ENCODE results near the gene MRPL19. TPM values are rescaled to one million over a fixed set of nuclear protein-coding genes. Genes with fewer than 3 reads are reported as not detected.

The MRPL19 gene
- polyA plus RNA-seq, 3 donors, result 4.5 to 25.0 (median 25.0) TPM

GRCh38 chr2:75720525-75720924 lies 73.9 kb downstream of the MRPL19 start:
- H3K27me3 ChIP-seq (ENCODE audit: control insufficient read depth in 2 of 2, insufficient read depth in 2 of 2, low read length in 2 of 2), result no peaks in the 10 kb centered on the region
- H3K4me1 ChIP-seq (ENCODE audit: control insufficient read depth in 1 of 2, insufficient read depth in 2 of 2, low read length in 2 of 2), result no peaks in the 10 kb centered on the region
- Mint-ChIP-seq H3K9me3 (peaks cover 2 to 8% (median 4%) of the 10 kb centered on the region in 7 donors), H3K36me3 (no peaks in the 10 kb centered on the region), H3K27ac (no peak overlapping the region), H3K4me3 (no peak overlapping the region), H3K27me3 (ENCODE audit: low read depth in 3 of 3) (peaks cover 2 to 7% (median 6%) of the 10 kb centered on the region in 3 donors), H3K4me1 (no peaks in the 10 kb centered on the region)
- no peak overlapping the region for H3K27ac ChIP-seq (ENCODE audit: low read depth in 1 of 2, low read length in 2 of 2)
- H3K9ac ChIP-seq (ENCODE audit: insufficient read depth, low read length, poor library complexity, severe bottlenecking), result no peak overlapping the region
- no peaks in the 10 kb centered on the region for H3K79me2 ChIP-seq (ENCODE audit: insufficient read depth, low read length)
- WGBS (ENCODE audit: insufficient coverage), result no CpG with 5 or more reads among the region's 1 CpG
- H3K4me2 ChIP-seq (replicated peaks; ENCODE audit: extremely low read depth, low read length, poor library complexity, severe bottlenecking), result no peak overlapping the region
- H3K4me3 ChIP-seq (replicated peaks in 1 of 3; ENCODE audit: low read depth in 2 of 3, low read length in 3 of 3), result no peak overlapping the region
- H3K9me3 ChIP-seq (replicated peaks in 1 of 2; ENCODE audit: control insufficient read depth in 1 of 2, insufficient read depth in 1 of 2, low read length in 2 of 2), result no peaks in the 10 kb centered on the region
- H3K36me3 ChIP-seq (replicated peaks in 1 of 2; ENCODE audit: control insufficient read depth in 1 of 2, insufficient read depth in 2 of 2, low read length in 2 of 2), result no peaks in the 10 kb centered on the region
- TF ChIP-seq, protein P1, sequence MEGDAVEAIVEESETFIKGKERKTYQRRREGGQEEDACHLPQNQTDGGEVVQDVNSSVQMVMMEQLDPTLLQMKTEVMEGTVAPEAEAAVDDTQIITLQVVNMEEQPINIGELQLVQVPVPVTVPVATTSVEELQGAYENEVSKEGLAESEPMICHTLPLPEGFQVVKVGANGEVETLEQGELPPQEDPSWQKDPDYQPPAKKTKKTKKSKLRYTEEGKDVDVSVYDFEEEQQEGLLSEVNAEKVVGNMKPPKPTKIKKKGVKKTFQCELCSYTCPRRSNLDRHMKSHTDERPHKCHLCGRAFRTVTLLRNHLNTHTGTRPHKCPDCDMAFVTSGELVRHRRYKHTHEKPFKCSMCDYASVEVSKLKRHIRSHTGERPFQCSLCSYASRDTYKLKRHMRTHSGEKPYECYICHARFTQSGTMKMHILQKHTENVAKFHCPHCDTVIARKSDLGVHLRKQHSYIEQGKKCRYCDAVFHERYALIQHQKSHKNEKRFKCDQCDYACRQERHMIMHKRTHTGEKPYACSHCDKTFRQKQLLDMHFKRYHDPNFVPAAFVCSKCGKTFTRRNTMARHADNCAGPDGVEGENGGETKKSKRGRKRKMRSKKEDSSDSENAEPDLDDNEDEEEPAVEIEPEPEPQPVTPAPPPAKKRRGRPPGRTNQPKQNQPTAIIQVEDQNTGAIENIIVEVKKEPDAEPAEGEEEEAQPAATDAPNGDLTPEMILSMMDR (IDR thresholded peaks at IDR 0.05), result no peak
- no peak overlapping the region for H2AFZ ChIP-seq (ENCODE audit: insufficient read depth, low read depth, low read length, poor library complexity, severe bottlenecking)
- no peak for DNase-seq
- intact Hi-C loops (cut with micrococcal nuclease), result no loop called here
- H4K20me1 ChIP-seq (ENCODE audit: insufficient read depth, low read length), result no peaks in the 10 kb centered on the region

- H3K36me3 ChIP-seq (replicated peaks in 1 of 2; ENCODE audit: control insufficient read depth in 1 of 2, insufficient read depth in 2 of 2, low read length in 2 of 2), result no peaks in the 10 kb centered on the region
- peaks cover 2 to 8% (median 4%) of the 10 kb centered on the region in 7 donors for H3K9me3 Mint-ChIP-seq
- no peaks in the 10 kb centered on the region for H3K9me3 ChIP-seq (replicated peaks in 1 of 2; ENCODE audit: control insufficient read depth in 1 of 2, insufficient read depth in 1 of 2, low read length in 2 of 2)
- no peak overlapping the region for H3K9ac ChIP-seq (ENCODE audit: insufficient read depth, low read length, poor library complexity, severe bottlenecking)
- no peak for DNase-seq
- no peaks in the 10 kb centered on the region for H3K4me1 ChIP-seq (ENCODE audit: control insufficient read depth in 1 of 2, insufficient read depth in 2 of 2, low read length in 2 of 2)
- peaks cover 0 to 3% of the 10 kb centered on the region in 2 donors for H3K27me3 ChIP-seq (ENCODE audit: control insufficient read depth in 2 of 2, insufficient read depth in 2 of 2, low read length in 2 of 2)
- H2AFZ ChIP-seq (ENCODE audit: insufficient read depth, low read depth, low read length, poor library complexity, severe bottlenecking), result no peak overlapping the region
- no peak overlapping the region for H3K4me3 Mint-ChIP-seq
- TF ChIP-seq, protein P1 (IDR thresholded peaks at IDR 0.05), result no peak
- no peak overlapping the region for H3K27ac Mint-ChIP-seq
- intact Hi-C loops (cut with micrococcal nuclease), result no loop called here
- H4K20me1 ChIP-seq (ENCODE audit: insufficient read depth, low read length), result no peaks in the 10 kb centered on the region
- H3K4me2 ChIP-seq (replicated peaks; ENCODE audit: extremely low read depth, low read length, poor library complexity, severe bottlenecking), result no peak overlapping the region
- no peaks in the 10 kb centered on the region for H3K79me2 ChIP-seq (ENCODE audit: insufficient read depth, low read length)
- no peak overlapping the region for H3K27ac ChIP-seq (ENCODE audit: low read depth in 1 of 2, low read length in 2 of 2)
- H3K27me3 Mint-ChIP-seq (ENCODE audit: low read depth in 3 of 3), result peaks cover 2 to 7% (median 5%) of the 10 kb centered on the region in 3 donors
- H3K4me1 Mint-ChIP-seq, result no peaks in the 10 kb centered on the region
- no peak overlapping the region for H3K4me3 ChIP-seq (replicated peaks in 1 of 3; ENCODE audit: low read depth in 2 of 3, low read length in 3 of 3)
- H3K36me3 Mint-ChIP-seq, result no peaks in the 10 kb centered on the region
These were observed 76.1 kb downstream of the MRPL19 start for GRCh38 chr2:75722687-75723086.

Measured in CD14-positive monocyte (primary cell).